Fibroblast of villous mesenchyme (primary cell): Measurements from ENCODE around the gene CRACDL. TPM values are rescaled to one million over a fixed set of nuclear protein-coding genes. Genes with fewer than 3 reads are reported as not detected.

Experiments
- DNase-seq: peaks from one replicate; pipeline ENCODE4 v3.0.0-alpha.2; 2010; ENCODE audit warnings: low read depth
- H3K4me3 ChIP-seq: 2 replicates; pipeline ENCODE4 v1.5.1; 2011; ENCODE audit warnings: low read depth, mild to moderate bottlenecking, low read length
- CTCF ChIP-seq: IDR thresholded peaks from 2 replicates; pipeline ENCODE4 v1.5.1; 2012; ENCODE audit warnings: low read depth, mild to moderate bottlenecking, low read length; ENCODE audit not compliant: insufficient read depth
- total RNA-seq: library from RNA; depleted of rRNA; stranded (reverse); fragments of >200 nt; gene quantifications from 2 replicates; pipeline ENCODE4 v1.2.3, GENCODE V29; 2012

Gene CRACDL
- total RNA-seq, 1 donor, result not detected

GRCh38 chr2:98896416-98896815 lies 39.6 kb downstream of the CRACDL start:
- no peak for TF ChIP-seq CTCF
- no peak for DNase-seq

GRCh38 chr2:98895901-98896300 lies 40.1 kb downstream of the CRACDL start:
- TF ChIP-seq CTCF, result no peak
- H3K4me3 ChIP-seq, result no peak overlapping the region
- DNase-seq, result no peak

More at GRCh38 chr2:98896416-98896815, 39.6 kb downstream of the CRACDL start:
- no peak overlapping the region for H3K4me3 ChIP-seq

GRCh38 chr2:98895221-98895620 lies 40.8 kb downstream of the CRACDL start:
- no peak for DNase-seq
- H3K4me3 ChIP-seq, result no peak overlapping the region
- TF ChIP-seq CTCF, result no peak

GRCh38 chr2:98894331-98895000 lies 41.6 kb downstream of the CRACDL start:
- no peak for TF ChIP-seq CTCF
- H3K4me3 ChIP-seq, result no peak overlapping the region
- no peak for DNase-seq

- H3K4me3 ChIP-seq, result no peak overlapping the region
- no peak for DNase-seq
- no peak for TF ChIP-seq CTCF
Observed at GRCh38 chr2:98893911-98894321, 42.1 kb downstream of the CRACDL start.

GRCh38 chr2:98892871-98893270 lies 43.2 kb downstream of the CRACDL start:
- no peak overlapping the region for H3K4me3 ChIP-seq
- no peak for TF ChIP-seq CTCF
- no peak for DNase-seq

GRCh38 chr2:98891591-98891990 lies 44.4 kb downstream of the CRACDL start:
- no peak for DNase-seq
- no peak overlapping the region for H3K4me3 ChIP-seq
- TF ChIP-seq CTCF, result no peak
